Kidney (tissue), 14 donors: Measurements from ENCODE around the gene HECW1. TPM values are rescaled to one million over a fixed set of nuclear protein-coding genes. Genes with fewer than 3 reads are reported as not detected.

Source experiments
- DNase-seq, 5 donors: peaks; one replicate each; pipeline ENCODE4 v3.0.0-alpha.2; 2013 to 2020
- FAIRE-seq: peaks from 2 replicates; lab custom pipeline; 2012; peaks lifted over from hg19 to GRCh38; lab: Jason Lieb, UNC
- H3K27ac ChIP-seq, 2 donors: one replicate each; pipeline ENCODE4 v1.7.0; 2013; ENCODE audit warnings: low read depth in 2 of 2, low read length in 2 of 2, inconsistent platforms in 1 of 2
- H3K27me3 ChIP-seq: one replicate; pipeline ENCODE4 v1.7.1; 2013; ENCODE audit warnings: low read length, inconsistent platforms; ENCODE audit not compliant: control insufficient read depth, insufficient read depth
- H3K36me3 ChIP-seq, 3 donors: one replicate each; pipeline versions ENCODE4 v1.7.0 to v1.7.1; 2013; ENCODE audit warnings: low read length in 3 of 3, control low read depth in 1 of 3, inconsistent platforms in 1 of 3; ENCODE audit not compliant: insufficient read depth in 3 of 3, control insufficient read depth in 2 of 3
- H3K4me1 ChIP-seq, 3 donors: one replicate each; pipeline versions ENCODE4 v1.7.0 to v1.7.1; 2013; ENCODE audit warnings: low read length in 3 of 3, inconsistent platforms in 1 of 3, low read depth in 1 of 3; ENCODE audit not compliant: control insufficient read depth in 2 of 3, insufficient read depth in 2 of 3
- H3K4me3 ChIP-seq, 3 donors: one replicate each; pipeline versions ENCODE4 v1.7.0 to v1.8.1; 2013; ENCODE audit warnings: low read length in 3 of 3, control low read depth in 1 of 3, inconsistent platforms in 1 of 3
- H3K9ac ChIP-seq, 3 donors: one replicate each; pipeline versions ENCODE4 v1.7.0 to v1.7.1; 2013; ENCODE audit warnings: low read length in 3 of 3, control low read depth in 1 of 3, inconsistent platforms in 1 of 3
- H3K9me3 ChIP-seq, 3 donors: one replicate each; pipeline versions ENCODE4 v1.7.0 to v1.7.1; 2013; ENCODE audit warnings: low read length in 3 of 3, control low read depth in 1 of 3, inconsistent platforms in 1 of 3; ENCODE audit not compliant: control insufficient read depth in 2 of 3, insufficient read depth in 1 of 3
- intact Hi-C: fragments of 100-400 bp; cut with DNase I; formaldehyde crosslinking; loops from one replicate; pipeline ENCODE4 v1.11.1; 2022
- polyA plus RNA-seq: library from polyadenylated mRNA; stranded (reverse); fragments of 350-450 nt; fragmentation: Illumina TruSeq; extraction: RNeasy Lipid Tissue Mini Kit (QIAGEN cat#74804); gene quantifications from one replicate; pipeline ENCODE4 v1.2.3, GENCODE V29; 2014; ENCODE audit warnings: low read depth, low replicate concordance; ENCODE audit not compliant: insufficient read depth
- total RNA-seq: library from RNA; stranded (reverse); fragmentation: NEBNext Ultra II Directional; extraction: Animal tissue kit (Norgen Biotek cat#: 25700); gene quantifications from one replicate; pipeline ENCODE4 v1.2.1, GENCODE V29; 2021
- TF ChIP-seq, protein P1 (sequence below): IDR thresholded peaks from 3 replicates; pipeline ENCODE4 v1.5.1; 2012; ENCODE audit warnings: mild to moderate bottlenecking, moderate library complexity, borderline replicate concordance; ENCODE audit not compliant: insufficient read depth; ENCODE audit errors: extremely low read depth
- donor health status: control.
- donor health status: control.
- donor health status: control.
- donor health status: control.
- donor health status: control.
- donor health status: DM: yes; HTN: yes; CAD: no.
- donor health status: Normal renal cell carcinoma (clear cell type).

Gene HECW1
- total and polyA plus RNA-seq, 2 donors from 2014 or later, result 0.50 to 7.5 TPM

DNA sequence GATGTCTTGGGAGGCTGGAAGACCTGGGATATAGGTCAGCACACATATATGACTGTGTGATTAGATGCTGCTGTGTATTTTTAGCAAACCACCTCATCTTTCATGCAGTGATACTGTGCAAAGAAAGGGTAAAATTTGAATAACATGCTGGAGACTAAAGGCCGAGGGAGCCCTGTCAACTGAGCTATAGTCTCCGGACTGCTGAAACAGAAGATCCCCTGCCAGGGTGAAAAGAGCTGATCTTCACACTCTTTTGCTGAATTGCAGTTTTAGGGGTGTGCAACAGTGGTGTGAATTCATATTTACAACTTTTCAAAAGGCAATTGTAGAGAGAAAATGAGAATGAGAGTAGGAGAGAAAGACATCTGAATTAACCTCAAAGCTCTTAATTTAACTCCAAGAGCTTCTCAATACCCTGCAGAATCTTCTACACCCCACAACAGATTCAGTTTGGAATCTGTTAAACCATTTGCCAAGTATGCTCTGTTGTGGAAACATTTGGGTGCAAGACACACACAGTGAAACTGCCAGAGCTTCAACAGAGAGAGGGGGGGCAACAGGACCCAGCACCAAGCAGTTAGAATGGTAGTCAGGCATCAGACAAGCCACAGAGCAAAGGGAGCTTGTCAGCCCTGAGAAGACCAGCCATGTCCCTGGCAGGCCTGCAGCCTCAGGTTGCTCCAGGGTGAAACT, 280.3 kb downstream of the HECW1 start:
- TF ChIP-seq, protein P1, sequence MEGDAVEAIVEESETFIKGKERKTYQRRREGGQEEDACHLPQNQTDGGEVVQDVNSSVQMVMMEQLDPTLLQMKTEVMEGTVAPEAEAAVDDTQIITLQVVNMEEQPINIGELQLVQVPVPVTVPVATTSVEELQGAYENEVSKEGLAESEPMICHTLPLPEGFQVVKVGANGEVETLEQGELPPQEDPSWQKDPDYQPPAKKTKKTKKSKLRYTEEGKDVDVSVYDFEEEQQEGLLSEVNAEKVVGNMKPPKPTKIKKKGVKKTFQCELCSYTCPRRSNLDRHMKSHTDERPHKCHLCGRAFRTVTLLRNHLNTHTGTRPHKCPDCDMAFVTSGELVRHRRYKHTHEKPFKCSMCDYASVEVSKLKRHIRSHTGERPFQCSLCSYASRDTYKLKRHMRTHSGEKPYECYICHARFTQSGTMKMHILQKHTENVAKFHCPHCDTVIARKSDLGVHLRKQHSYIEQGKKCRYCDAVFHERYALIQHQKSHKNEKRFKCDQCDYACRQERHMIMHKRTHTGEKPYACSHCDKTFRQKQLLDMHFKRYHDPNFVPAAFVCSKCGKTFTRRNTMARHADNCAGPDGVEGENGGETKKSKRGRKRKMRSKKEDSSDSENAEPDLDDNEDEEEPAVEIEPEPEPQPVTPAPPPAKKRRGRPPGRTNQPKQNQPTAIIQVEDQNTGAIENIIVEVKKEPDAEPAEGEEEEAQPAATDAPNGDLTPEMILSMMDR, result no peak
- Histone ChIP-seq H3K4me3 (no peak overlapping the region), H3K36me3 (no peaks in the 10 kb centered on the region), H3K9me3 (no peaks in the 10 kb centered on the region), H3K4me1 (peaks cover 0 to 6% (median 4%) of the 10 kb centered on the region in 3 donors), H3K9ac (no peak overlapping the region), H3K27me3 (no peaks in the 10 kb centered on the region), H3K27ac (no peak overlapping the region)
- DNase-seq (no peak), FAIRE-seq (no peak)
- intact Hi-C loops, result no loop called here

DNA sequence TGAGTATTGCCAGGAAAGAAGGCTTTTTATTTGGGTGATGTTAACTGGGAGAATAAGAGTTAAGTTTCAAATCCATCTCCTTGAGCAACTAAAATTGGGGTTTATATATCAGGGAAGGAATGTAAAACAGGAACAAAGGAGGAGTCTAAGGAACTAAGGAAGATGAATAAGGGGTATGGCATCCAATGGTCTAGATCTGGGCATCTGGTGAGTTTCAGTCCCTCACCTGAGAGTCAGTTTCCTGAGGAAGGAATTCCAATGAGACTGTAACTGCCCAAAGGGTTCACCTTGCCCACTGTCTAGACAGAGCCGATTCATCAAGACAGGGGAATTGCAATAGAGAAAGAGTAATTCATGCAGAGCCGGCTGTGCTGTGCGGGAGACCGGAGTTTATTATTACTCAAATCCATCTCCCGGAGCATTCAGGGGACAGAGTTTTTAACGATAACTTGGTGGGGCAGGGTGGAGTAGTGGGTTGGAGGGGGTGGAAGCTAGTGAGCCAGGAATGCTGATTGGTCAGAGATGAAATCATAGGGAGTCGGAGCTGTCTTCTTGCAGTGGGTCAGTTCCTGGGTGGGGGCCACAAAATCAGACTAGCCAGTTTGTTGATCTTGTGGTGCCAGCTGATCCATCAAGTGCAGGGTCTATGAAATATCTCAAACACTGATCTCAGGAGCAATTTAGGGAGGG, 282.1 kb downstream of the HECW1 start:
- no peaks in the 10 kb centered on the region for H3K27me3 ChIP-seq
- DNase-seq (no peak), FAIRE-seq (no peak)
- TF ChIP-seq, protein P1, result no peak
- H3K4me3 ChIP-seq, result no peak overlapping the region
- H3K36me3 ChIP-seq, result no peaks in the 10 kb centered on the region
- intact Hi-C loops, result no loop called here
- H3K4me1 ChIP-seq, result peaks cover 0 to 6% (median 4%) of the 10 kb centered on the region in 3 donors
- H3K9ac ChIP-seq, result no peak overlapping the region
- H3K9me3 ChIP-seq, result no peaks in the 10 kb centered on the region
- no peak overlapping the region for H3K27ac ChIP-seq

DNA sequence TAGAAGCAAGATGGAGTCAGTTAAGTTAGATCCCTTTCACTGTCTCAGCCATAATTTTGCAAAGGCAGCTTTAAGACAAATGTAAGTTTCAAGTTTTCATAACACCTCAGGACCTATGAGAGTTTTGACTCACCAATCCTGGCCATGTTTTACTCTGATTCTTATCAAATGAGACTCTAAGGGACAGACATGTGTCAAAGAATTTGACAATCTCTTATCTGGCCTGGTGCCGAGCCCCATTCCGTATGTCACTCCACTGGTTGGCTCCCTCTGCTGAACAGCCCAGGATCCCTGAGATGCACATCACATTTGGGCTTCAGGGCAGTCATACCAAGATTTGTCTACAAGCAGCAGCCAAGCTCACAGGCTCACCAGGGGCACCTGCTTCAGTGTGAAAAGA, 282.9 kb downstream of the HECW1 start:
- no peak overlapping the region for H3K27ac ChIP-seq
- no peak for FAIRE-seq
- H3K27me3 ChIP-seq, result no peaks in the 10 kb centered on the region
- DNase-seq, result no peak
- H3K9ac ChIP-seq, result no peak overlapping the region
- intact Hi-C loops, result no loop called here
- no peak overlapping the region for H3K4me3 ChIP-seq
- no peaks in the 10 kb centered on the region for H3K9me3 ChIP-seq
- peaks cover 0 to 4% (median 4%) of the 10 kb centered on the region in 3 donors for H3K4me1 ChIP-seq
- H3K36me3 ChIP-seq, result no peaks in the 10 kb centered on the region
- TF ChIP-seq, protein P1, result no peak
